Prostate gland (tissue), 2 donors: ENCODE measurements around the gene FAM110A. TPM values are rescaled to one million over a fixed set of nuclear protein-coding genes. Genes with fewer than 3 reads are reported as not detected.

Experiments
- DNase-seq: peaks from one replicate; pipeline ENCODE4 v3.0.0-alpha.2; 2019; ENCODE audit warnings: low spot score
- H3K27ac ChIP-seq, 2 donors: fragments of 200-600 bp; sonication (generic); 2 replicates each; pipeline ENCODE4 v1.5.1; 2017 to 2019
- H3K27me3 ChIP-seq: fragments of 200-600 bp; sonication (generic); replicated peaks from 2 replicates; pipeline ENCODE4 v1.5.1; 2019; ENCODE audit not compliant: insufficient read depth
- H3K36me3 ChIP-seq, 2 donors: fragments of 200-600 bp; sonication (generic); 1 replicate in 1 of 2; 2 replicates in 1 of 2; pipeline versions ENCODE4 v1.5.1 to v1.8.1; 2017 to 2019
- H3K4me1 ChIP-seq: fragments of 200-600 bp; sonication (generic); replicated peaks from 2 replicates; pipeline ENCODE4 v1.5.1; 2019
- H3K4me3 ChIP-seq, 2 donors: fragments of 200-600 bp; sonication (generic); 2 replicates each; pipeline ENCODE4 v1.5.1; 2017 to 2019
- H3K9me3 ChIP-seq: fragments of 200-600 bp; sonication (generic); 2 replicates; pipeline ENCODE4 v1.5.1; 2017
- CTCF ChIP-seq, 4 experiments: fragments of 200-600 bp in 2 of 4; fragments of 450-650 bp in 2 of 4; sonication (generic) in 2 of 4; IDR thresholded peaks; 1 replicate in 3 of 4; 2 replicates in 1 of 4; pipeline ENCODE4 v1.5.1; 2016 to 2019; ENCODE audit warnings: antibody characterized with exemption in 4 of 4, mild to moderate bottlenecking in 2 of 4, moderate library complexity in 2 of 4
- POLR2A ChIP-seq: fragments of 450-650 bp; IDR thresholded peaks from one replicate; pipeline ENCODE4 v1.6.1; 2016; ENCODE audit warnings: antibody characterized with exemption, mild to moderate bottlenecking
- POLR2AphosphoS5 ChIP-seq: sonication (generic); formaldehyde crosslinking; IDR thresholded peaks from one replicate; pipeline ENCODE4 v1.6.1; 2017; ENCODE audit warnings: antibody characterized with exemption
- WGBS: methylation state at CpG from one replicate; pipeline ENCODE4 v1.1.5; 2018; 5-methylcytosine and 5-hydroxymethylcytosine counted together
- intact Hi-C: fragments of 100-400 bp; cut with DNase I; formaldehyde crosslinking; loops from one replicate; pipeline ENCODE4 v1.14.2; 2022
- total RNA-seq, 2 donors: library from RNA; depleted of rRNA; stranded (reverse); fragments of >200 nt; gene quantifications; one replicate each; pipeline ENCODE4 v1.1.0, GENCODE V29; 2016

Gene FAM110A
- total RNA-seq, 2 donors from 2014 or later, result 15.5 to 33.0 TPM

- Histone ChIP-seq H3K9me3 (no peaks in the 10 kb centered on the region), H3K36me3 (no peaks in the 10 kb centered on the region), H3K4me1 (no peaks in the 10 kb centered on the region), H3K27ac (no peak overlapping the region), H3K4me3 (no peak overlapping the region), H3K27me3 (no peaks in the 10 kb centered on the region)
- TF ChIP-seq POLR2AphosphoS5 (no peak), POLR2A (no peak), CTCF (IDR thresholded peaks at IDR 0.05) (no peak)
- intact Hi-C loops, result no loop called here
- WGBS, result 59% methylated on average over 2 of the region's 2 CpGs
- DNase-seq, result no peak
These were observed 27.4 kb downstream of the FAM110A start for GRCh38 chr20:860891-861290.

- no peak for DNase-seq
- no peak for TF ChIP-seq CTCF (IDR thresholded peaks at IDR 0.05)
- TF ChIP-seq POLR2A, result no peak
- TF ChIP-seq POLR2AphosphoS5, result no peak
- Histone ChIP-seq H3K9me3 (no peaks in the 10 kb centered on the region), H3K27ac (no peak overlapping the region), H3K4me1 (no peaks in the 10 kb centered on the region), H3K36me3 (no peaks in the 10 kb centered on the region), H3K27me3 (no peaks in the 10 kb centered on the region), H3K4me3 (no peak overlapping the region)
- WGBS, result 93% methylated on average over 1 of the region's 1 CpG
- intact Hi-C loops, result no loop called here
These were observed 31.9 kb downstream of the FAM110A start for GRCh38 chr20:865440-865839.

- WGBS, result 90% methylated on average over 9 of the region's 9 CpGs
These were observed 34.8 kb downstream of the FAM110A start for GRCh38 chr20:868279-868678.

GRCh38 chr20:869606-870005, 36.1 kb downstream of the FAM110A start:
- intact Hi-C loops, result no loop called here
- no peaks in the 10 kb centered on the region for H3K9me3 ChIP-seq
- H3K4me3 ChIP-seq, result no peak overlapping the region
- no peak for DNase-seq
- TF ChIP-seq POLR2A (no peak), POLR2AphosphoS5 (no peak)
- H3K36me3 ChIP-seq, result no peaks in the 10 kb centered on the region
- H3K4me1 ChIP-seq, result no peaks in the 10 kb centered on the region
- WGBS, result 83% methylated on average over 5 of the region's 5 CpGs
- H3K27ac ChIP-seq, result no peak overlapping the region
- H3K27me3 ChIP-seq, result no peaks in the 10 kb centered on the region

More at GRCh38 chr20:868279-868678, 34.8 kb downstream of the FAM110A start:
- H3K36me3 ChIP-seq, result no peaks in the 10 kb centered on the region
- H3K27ac ChIP-seq, result no peak overlapping the region
- intact Hi-C loops, result no loop called here
- H3K4me1 ChIP-seq, result no peaks in the 10 kb centered on the region
- H3K27me3 ChIP-seq, result no peaks in the 10 kb centered on the region
- no peak overlapping the region for H3K4me3 ChIP-seq
- no peaks in the 10 kb centered on the region for H3K9me3 ChIP-seq
- DNase-seq, result no peak
- no peak for TF ChIP-seq CTCF (IDR thresholded peaks at IDR 0.05)
- no peak for TF ChIP-seq POLR2A
- no peak for TF ChIP-seq POLR2AphosphoS5

GRCh38 chr20:870758-871157, 37.2 kb downstream of the FAM110A start:
- intact Hi-C loops, result no loop called here
- no peaks in the 10 kb centered on the region for H3K9me3 ChIP-seq
- H3K36me3 ChIP-seq, result no peaks in the 10 kb centered on the region
- H3K27ac ChIP-seq, result no peak overlapping the region
- DNase-seq, result no peak
- 82% methylated on average over 3 of the region's 3 CpGs for WGBS
- TF ChIP-seq CTCF (IDR thresholded peaks at IDR 0.05) (no peak), POLR2A (no peak), POLR2AphosphoS5 (no peak)
- H3K4me3 ChIP-seq, result no peak overlapping the region
- no peaks in the 10 kb centered on the region for H3K27me3 ChIP-seq
- H3K4me1 ChIP-seq, result no peaks in the 10 kb centered on the region
